IMR-90 (cell line): ENCODE results near the gene TMPRSS3. TPM values are rescaled to one million over a fixed set of nuclear protein-coding genes. Genes with fewer than 3 reads are reported as not detected.

ENCODE experiments used
- ATAC-seq: fragments of 200-7000 bp; cut with Tn5 transposase; 2 replicates; pipeline ENCODE4 v1.9.1; 2020; ENCODE audit warnings: low read depth, mild to moderate bottlenecking, moderate library complexity
- BruUV-seq: library from RNA; stranded (reverse); fragments of 400-500 nt; replicated peaks from 2 replicates; lab custom pipeline; 2021; lab: Mats Ljungman, UMichigan
- CTCF ChIA-PET: fragments of 300-600 bp; formaldehyde crosslinking; extraction: SDS; loops from one replicate; lab custom pipeline; 2021; ENCODE audit warnings: antibody characterized with exemption; lab: Yijun Ruan, JAX
- POLR2A ChIA-PET: fragments of 300-600 bp; sonication (Branson Sonifier 250); formaldehyde crosslinking; loops from one replicate; lab custom pipeline; 2022; ENCODE audit warnings: antibody characterized with exemption; ENCODE audit not compliant: unreplicated experiment; lab: Charles Lee
- DNase-seq: peaks from one replicate; pipeline ENCODE4 v3.0.0; 2013
- H2AFZ ChIP-seq: replicated peaks from 2 replicates; pipeline ENCODE3; 2013; ENCODE audit warnings: low read length, mild to moderate bottlenecking; ENCODE audit not compliant: poor library complexity
- H2AK5ac ChIP-seq: 2 replicates; pipeline ENCODE4 v1.6.1; 2013; ENCODE audit warnings: low read depth, low read length, inconsistent platforms
- H2AK9ac ChIP-seq: replicated peaks from 2 replicates; pipeline ENCODE3; 2013; ENCODE audit warnings: mild to moderate bottlenecking, low read depth, low read length, moderate library complexity; ENCODE audit not compliant: poor library complexity
- H2BK120ac ChIP-seq: 2 replicates; pipeline ENCODE4 v1.6.1; 2013; ENCODE audit warnings: low read depth, low read length, inconsistent platforms
- H2BK15ac ChIP-seq: 3 replicates; pipeline ENCODE4 v1.6.1; 2013; ENCODE audit warnings: low read depth, low read length, inconsistent platforms
- H2BK20ac ChIP-seq: 2 replicates; pipeline ENCODE4 v1.6.1; 2013; ENCODE audit warnings: low read depth, mild to moderate bottlenecking, inconsistent platforms, low read length, moderate library complexity
- H2BK5ac ChIP-seq: 2 replicates; pipeline ENCODE4 v1.6.1; 2013; ENCODE audit warnings: mild to moderate bottlenecking, low read depth, low read length, inconsistent platforms; ENCODE audit not compliant: poor library complexity, severe bottlenecking
- H3K14ac ChIP-seq: replicated peaks from 2 replicates; pipeline ENCODE4 v1.6.1; 2013; ENCODE audit warnings: low read depth, low read length, inconsistent platforms
- H3K18ac ChIP-seq: 2 replicates; pipeline ENCODE4 v1.6.1; 2013; ENCODE audit warnings: low read depth, low read length, control low read depth
- H3K23ac ChIP-seq: 2 replicates; pipeline ENCODE4 v1.6.1; 2013; ENCODE audit warnings: low read depth, low read length, inconsistent platforms
- H3K27ac ChIP-seq: 2 replicates; pipeline ENCODE4 v1.5.1; 2013; ENCODE audit warnings: mild to moderate bottlenecking, control low read depth, low read length; ENCODE audit not compliant: insufficient read depth
- H3K27me3 ChIP-seq: 2 replicates; pipeline ENCODE4 v1.6.1; 2013; ENCODE audit warnings: low read length; ENCODE audit not compliant: control insufficient read depth, insufficient read depth
- H3K36me3 ChIP-seq: 2 replicates; pipeline ENCODE4 v1.6.1; 2013; ENCODE audit warnings: low read length, mixed read lengths; ENCODE audit not compliant: control insufficient read depth, insufficient read depth
- H3K4ac ChIP-seq: 2 replicates; pipeline ENCODE4 v1.6.1; 2013; ENCODE audit warnings: low read depth, low read length, inconsistent platforms
- H3K4me1 ChIP-seq: 2 replicates; pipeline ENCODE4 v1.6.1; 2013; ENCODE audit warnings: low read length, mixed read lengths; ENCODE audit not compliant: control insufficient read depth, insufficient read depth
- H3K4me2 ChIP-seq: 2 replicates; pipeline ENCODE4 v1.6.1; 2013; ENCODE audit warnings: low read depth, mild to moderate bottlenecking, control low read depth, low read length, moderate library complexity
- H3K4me3 ChIP-seq: 2 replicates; pipeline ENCODE4 v1.5.1; 2013; ENCODE audit warnings: low read depth, mild to moderate bottlenecking, control low read depth, low read length, moderate library complexity; ENCODE audit not compliant: insufficient read depth
- H3K56ac ChIP-seq: 2 replicates; pipeline ENCODE4 v1.6.1; 2013; ENCODE audit warnings: low read length, inconsistent platforms; ENCODE audit not compliant: insufficient read depth; ENCODE audit errors: extremely low read depth
- H3K79me1 ChIP-seq, 2 experiments: 2 replicates each; pipeline ENCODE4 v1.6.1; 2013; ENCODE audit warnings: low read length in 2 of 2, inconsistent platforms in 1 of 2, low read depth in 1 of 2
- H3K9ac ChIP-seq: 2 replicates; pipeline ENCODE4 v1.6.1; 2013; ENCODE audit warnings: low read depth, low read length, control low read depth
- H3K9me1 ChIP-seq: 2 replicates; pipeline ENCODE4 v1.6.1; 2013; ENCODE audit warnings: low read length, inconsistent platforms; ENCODE audit not compliant: insufficient read depth
- H3K9me3 ChIP-seq: 2 replicates; pipeline ENCODE4 v1.6.1; 2013; ENCODE audit warnings: low read length; ENCODE audit not compliant: control insufficient read depth, insufficient read depth
- H4K20me1 ChIP-seq: 2 replicates; pipeline ENCODE4 v1.6.1; 2013; ENCODE audit warnings: low read length, inconsistent platforms; ENCODE audit not compliant: insufficient read depth
- H4K5ac ChIP-seq: 2 replicates; pipeline ENCODE4 v1.6.1; 2013; ENCODE audit warnings: mild to moderate bottlenecking, low read depth, low read length, control low read depth
- H4K8ac ChIP-seq, 2 experiments: 2 replicates each; pipeline ENCODE4 v1.6.1; 2013; ENCODE audit warnings: low read depth in 2 of 2, low read length in 2 of 2, control low read depth in 1 of 2, inconsistent platforms in 1 of 2
- H4K91ac ChIP-seq: 2 replicates; pipeline ENCODE4 v1.6.1; 2013; ENCODE audit warnings: low read depth, low read length, inconsistent platforms; ENCODE audit not compliant: insufficient read depth
- FOS ChIP-seq: fragments of 150-350 bp; IDR thresholded peaks from 2 replicates; pipeline ENCODE4 v1.6.1; 2016; ENCODE audit warnings: low read depth, low read length
- MAFK ChIP-seq: IDR thresholded peaks from 2 replicates; pipeline ENCODE4 v1.6.1; 2012; ENCODE audit warnings: low read depth, low read length, improper control_type of control experiment
- WGBS, 2 experiments: methylation state at CpG; one replicate each; pipeline versions ENCODE4 v1.1.5 to v1.1.7; 2013; ENCODE audit warnings: missing lambda C conversion rate in 2 of 2; ENCODE audit not compliant: insufficient read length in 1 of 2; ENCODE audit errors: extremely low coverage in 2 of 2; 5-methylcytosine and 5-hydroxymethylcytosine counted together
- dilution Hi-C: fragments of 300-500 bp; cut with HindIII; formaldehyde crosslinking; loops from one replicate; pipeline ENCODE4 v1.14.3; 2018; ENCODE audit warnings: low sequenced_read_pairs; ENCODE audit not compliant: unreplicated experiment
- in situ Hi-C: fragments of 300-500 bp; cut with MboI; formaldehyde crosslinking; loops from 3 replicates; pipeline ENCODE4 v1.14.3; 2019; ENCODE audit warnings: low sequenced_read_pairs, inconsistent platforms, mixed read lengths
- intact Hi-C: fragments of 100-400 bp; cut with micrococcal nuclease; formaldehyde crosslinking; loops from 2 replicates; pipeline ENCODE4 v1.10.0; 2022
- polyA plus RNA-seq, 3 experiments: library from polyadenylated mRNA; depleted of rRNA; stranded (reverse); fragments of >200 nt; gene quantifications; 2 replicates each; pipeline ENCODE4 v1.2.3, GENCODE V29; 2012; ENCODE audit warnings: low replicate concordance in 1 of 3
- total RNA-seq: library from RNA; depleted of rRNA; stranded (reverse); fragments of >200 nt; gene quantifications from 2 replicates; pipeline ENCODE4 v1.2.3, GENCODE V29; 2012

Gene TMPRSS3
- total and polyA plus RNA-seq, 2 of the 4 experiments (the other 2 are of a cell fraction), result not detected

GRCh38 chr21:42423197-42423675 is 27.4 kb upstream of the TMPRSS3 start:
- H3K36me3 ChIP-seq, result no peaks in the 10 kb centered on the region
- WGBS, 2 experiments, result 61% methylated on average over 4 of the region's 10 CpGs; no CpG with 5 or more reads in 1 of the 2 experiments
- dilution Hi-C loops, result no loop called here
- intact Hi-C loops, result no loop called here
- H2BK120ac ChIP-seq, result no peak overlapping the region
- ChIA-PET POLR2A (no interaction called here), CTCF (no interaction called here)
- H3K4me1 ChIP-seq, result no peaks in the 10 kb centered on the region
- H3K9ac ChIP-seq, result no peak overlapping the region
- no peak overlapping the region for H4K5ac ChIP-seq
- H3K9me3 ChIP-seq, result no peaks in the 10 kb centered on the region
- H3K79me1 ChIP-seq, result no peaks in the 10 kb centered on the region
- no peak overlapping the region for H3K56ac ChIP-seq
- H3K4ac ChIP-seq, result no peak overlapping the region
- no peak for DNase-seq
- H3K14ac ChIP-seq, result no peak overlapping the region
- peak overlapping the region; percentile 19 for H2AK9ac ChIP-seq
- H3K4me2 ChIP-seq, result no peak overlapping the region
- no peak overlapping the region for H3K18ac ChIP-seq
- H2BK15ac ChIP-seq, result no peak overlapping the region
- TF ChIP-seq MAFK (0 out of 2 replicates have a peak, but pooled peaks have one; percentile 18), FOS (no peak)
- no peaks in the 10 kb centered on the region for H4K20me1 ChIP-seq
- H3K4me3 ChIP-seq, result no peak overlapping the region
- no peak overlapping the region for H4K91ac ChIP-seq
- no peak overlapping the region for H2AK5ac ChIP-seq
- no peak overlapping the region for H4K8ac ChIP-seq
- no peak for ATAC-seq
- H3K27me3 ChIP-seq, result peaks cover 19% of the 10 kb centered on the region
- H2BK5ac ChIP-seq, result no peak overlapping the region
- no peaks in the 10 kb centered on the region for H3K9me1 ChIP-seq
- H3K23ac ChIP-seq, result no peak overlapping the region
- BruUV-seq, result no TSS peak
- H2BK20ac ChIP-seq, result no peak overlapping the region
- H2AFZ ChIP-seq, result no peak overlapping the region
- in situ Hi-C loops, result no loop called here
- no peak overlapping the region for H3K27ac ChIP-seq
